GM18505 (cell line): Measurements from ENCODE around the gene F12.

Experiments used
- ATAC-seq: cut with Tn5 transposase; IDR thresholded peaks from one replicate; pipeline ENCODE4 v1.9.1; 2021; ENCODE audit not compliant: unreplicated experiment
- POLR2A ChIP-seq: IDR thresholded peaks from 4 replicates; pipeline ENCODE4 v1.6.1; 2011; ENCODE audit warnings: borderline replicate concordance; ENCODE audit not compliant: insufficient read depth, insufficient read length; ENCODE audit errors: extremely low read depth

Gene F12

GRCh38 chr5:177432143-177432838 lies 22.9 kb upstream of the F12 start:
- ATAC-seq, result no peak
- no peak for TF ChIP-seq POLR2A

DNA sequence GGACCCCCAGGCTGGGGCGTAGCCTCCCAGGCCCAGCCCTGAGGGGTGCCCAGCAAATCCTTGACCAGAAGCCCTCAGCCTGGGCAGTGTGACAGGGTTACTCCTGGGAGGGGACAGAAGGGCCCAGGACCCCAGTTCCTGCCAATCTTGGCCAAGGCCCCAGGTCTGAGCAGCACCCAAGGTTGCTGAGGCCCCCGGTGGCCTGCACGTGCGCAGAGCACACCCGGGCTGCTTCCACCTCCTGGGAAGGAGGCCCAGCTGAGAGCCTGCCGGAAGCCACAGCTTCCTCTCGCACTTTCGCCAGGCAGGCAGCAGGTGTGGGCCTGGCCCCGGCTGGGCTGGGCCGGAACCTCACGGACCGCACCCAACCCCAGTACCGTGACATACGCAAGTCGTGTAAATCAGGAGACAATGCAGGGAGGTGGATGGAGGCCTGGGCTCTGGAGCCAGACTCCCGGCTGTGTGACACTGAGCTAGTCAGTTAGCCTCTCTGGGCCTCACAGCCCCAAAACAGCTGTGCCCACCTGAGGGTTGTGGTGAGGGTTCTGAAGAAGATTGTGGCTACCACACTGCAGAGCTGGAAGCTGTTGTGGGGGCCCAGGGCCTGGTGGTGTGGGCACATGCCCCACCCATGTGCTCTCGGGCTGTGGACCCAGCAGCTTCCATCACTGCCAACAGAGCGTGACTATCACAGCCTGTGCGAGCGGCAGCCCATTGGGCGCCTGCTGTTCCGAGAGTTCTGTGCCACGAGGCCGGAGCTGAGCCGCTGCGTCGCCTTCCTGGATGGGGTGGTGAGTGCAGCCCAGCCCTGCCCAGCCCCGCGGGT lies 22.2 kb upstream of the F12 start:
- TF ChIP-seq POLR2A, result peak; percentile 58
- peak; percentile 37 for ATAC-seq

DNA sequence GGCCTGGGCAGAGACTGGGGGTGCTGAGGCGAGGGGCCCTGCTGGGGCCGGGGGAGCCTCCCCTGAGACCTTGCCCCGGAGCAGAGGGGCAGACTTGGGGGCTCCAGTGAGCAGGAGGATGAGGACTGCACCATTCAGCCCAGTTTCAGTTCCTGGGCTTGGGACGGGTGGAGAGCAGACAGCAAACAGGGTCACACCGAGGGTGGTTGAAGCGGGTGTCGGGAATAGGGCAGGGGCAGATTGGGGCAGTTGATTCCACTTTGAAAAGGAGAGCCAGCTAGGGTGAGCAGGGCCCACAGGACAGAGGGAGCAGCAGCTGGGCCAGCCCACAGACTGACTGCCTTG lies 21.6 kb upstream of the F12 start:
- no peak for ATAC-seq
- TF ChIP-seq POLR2A, result no peak

DNA sequence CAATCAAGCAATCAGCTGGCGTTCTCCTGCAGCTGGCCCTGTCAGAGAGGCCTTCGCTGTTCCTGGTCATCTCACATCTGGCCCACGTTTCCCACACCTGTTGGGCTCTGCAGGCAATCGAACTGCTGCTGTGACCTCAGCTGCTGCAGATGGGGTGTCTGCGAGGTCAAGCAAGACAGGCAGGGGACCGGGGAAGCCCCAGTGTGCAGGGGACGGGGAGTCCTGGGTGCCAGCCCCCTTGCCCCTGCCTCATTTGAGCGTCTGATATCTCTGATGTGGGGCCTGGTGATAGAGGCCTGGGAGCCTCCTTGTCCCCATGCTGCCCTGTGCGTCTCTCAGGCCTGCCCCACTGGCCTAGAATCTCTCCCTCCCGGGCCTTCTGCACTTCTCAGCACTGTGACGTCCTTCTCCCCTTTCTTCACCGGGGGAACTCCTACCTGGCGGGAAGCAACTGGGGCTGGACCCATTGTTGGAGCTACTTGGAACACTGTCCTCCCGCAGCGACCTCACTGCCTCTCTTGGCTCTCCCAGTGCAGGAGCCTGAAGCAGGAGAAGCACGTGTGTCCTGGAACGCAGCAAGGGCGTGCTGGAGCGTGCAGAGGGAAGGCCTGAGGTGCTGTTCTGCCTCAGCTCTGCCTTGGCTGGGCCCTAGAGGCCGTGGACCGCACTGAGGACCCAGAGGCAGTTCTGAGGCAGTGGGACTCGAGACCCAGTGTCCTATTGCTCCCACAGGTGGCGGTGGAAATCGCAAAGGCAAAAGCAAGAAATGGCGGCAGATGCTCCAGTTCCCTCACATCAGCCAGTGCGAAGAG lies 21.0 kb upstream of the F12 start:
- peak; percentile 18 for TF ChIP-seq POLR2A
- no peak for ATAC-seq

DNA sequence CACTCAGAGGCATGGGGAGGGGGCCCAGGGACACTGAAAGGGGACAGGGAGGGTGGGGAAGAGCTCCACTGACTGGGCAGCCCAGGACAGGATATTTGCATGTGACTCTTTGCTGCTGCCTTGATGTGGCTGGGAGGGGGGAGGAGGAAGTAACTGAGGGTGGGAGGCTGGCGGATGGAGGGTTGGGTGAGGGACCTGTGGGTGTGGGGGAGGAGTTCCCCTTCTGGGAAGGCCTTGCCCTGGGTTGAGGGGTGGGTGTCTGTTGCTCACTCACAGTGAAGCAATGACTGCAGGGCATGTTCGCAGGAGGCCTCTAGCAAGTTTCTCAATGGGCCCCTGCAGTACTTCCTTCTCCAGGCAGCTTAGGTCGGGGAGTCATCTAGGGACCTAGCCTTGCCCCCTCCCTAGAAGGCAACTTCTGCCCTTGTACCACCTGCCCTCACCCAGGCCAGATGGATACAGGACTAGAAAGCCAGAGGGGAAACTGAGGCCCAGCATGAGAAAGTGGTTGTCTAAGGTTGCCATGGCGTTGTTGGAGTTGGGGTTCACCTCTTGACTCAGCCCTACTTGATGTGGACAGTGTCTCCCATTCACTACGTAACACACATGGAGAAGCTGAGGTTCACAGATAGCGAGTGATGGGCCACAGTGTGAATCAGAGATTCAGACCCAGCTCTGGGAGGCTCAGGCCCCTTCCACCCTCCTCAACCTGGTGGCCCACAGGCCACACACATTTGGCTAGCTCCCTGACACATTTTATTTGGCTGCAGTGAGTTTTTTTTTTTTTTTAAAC lies 20.1 kb upstream of the F12 start:
- peak; percentile 38 for TF ChIP-seq POLR2A
- ATAC-seq, result no peak

- TF ChIP-seq POLR2A, result no peak
- no peak for ATAC-seq
These were observed 19.3 kb upstream of the F12 start for GRCh38 chr5:177428574-177429217.

DNA sequence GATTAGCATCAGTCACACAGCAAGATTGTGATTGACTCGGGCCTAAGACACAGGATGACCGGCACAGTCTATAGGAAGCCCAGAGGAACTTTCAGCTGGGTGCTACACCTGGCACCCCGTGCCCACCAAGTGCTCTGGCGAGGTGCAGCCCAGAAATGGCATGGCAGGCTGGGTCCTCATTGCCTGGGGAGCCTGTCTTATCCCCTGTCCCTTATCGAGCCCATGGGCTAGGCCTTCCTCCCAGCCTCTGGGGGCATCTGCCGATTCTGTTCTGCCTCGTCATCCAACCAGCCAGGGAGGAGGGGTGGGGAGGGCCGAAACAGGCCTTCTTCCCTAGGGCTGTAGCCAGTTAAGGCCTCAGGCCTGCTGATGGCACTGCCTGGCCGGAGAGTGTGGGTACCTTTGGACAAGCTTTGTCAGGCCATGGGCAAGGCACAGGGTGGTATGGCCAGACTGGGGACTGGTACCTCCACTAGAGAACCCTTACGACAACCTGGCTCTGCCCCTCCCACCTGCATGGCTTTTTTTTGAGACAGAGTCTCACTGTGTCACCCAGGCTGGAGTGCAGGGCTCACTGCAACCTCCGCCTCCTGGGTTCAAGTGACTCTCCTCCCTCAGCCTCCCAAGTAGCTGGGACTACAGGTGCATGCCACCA lies 18.7 kb upstream of the F12 start:
- TF ChIP-seq POLR2A, result peak; percentile 42
- no peak for ATAC-seq

- ATAC-seq, result no peak
- TF ChIP-seq POLR2A, result peak; percentile 3
These were observed 18.0 kb upstream of the F12 start for GRCh38 chr5:177427211-177427822.

DNA sequence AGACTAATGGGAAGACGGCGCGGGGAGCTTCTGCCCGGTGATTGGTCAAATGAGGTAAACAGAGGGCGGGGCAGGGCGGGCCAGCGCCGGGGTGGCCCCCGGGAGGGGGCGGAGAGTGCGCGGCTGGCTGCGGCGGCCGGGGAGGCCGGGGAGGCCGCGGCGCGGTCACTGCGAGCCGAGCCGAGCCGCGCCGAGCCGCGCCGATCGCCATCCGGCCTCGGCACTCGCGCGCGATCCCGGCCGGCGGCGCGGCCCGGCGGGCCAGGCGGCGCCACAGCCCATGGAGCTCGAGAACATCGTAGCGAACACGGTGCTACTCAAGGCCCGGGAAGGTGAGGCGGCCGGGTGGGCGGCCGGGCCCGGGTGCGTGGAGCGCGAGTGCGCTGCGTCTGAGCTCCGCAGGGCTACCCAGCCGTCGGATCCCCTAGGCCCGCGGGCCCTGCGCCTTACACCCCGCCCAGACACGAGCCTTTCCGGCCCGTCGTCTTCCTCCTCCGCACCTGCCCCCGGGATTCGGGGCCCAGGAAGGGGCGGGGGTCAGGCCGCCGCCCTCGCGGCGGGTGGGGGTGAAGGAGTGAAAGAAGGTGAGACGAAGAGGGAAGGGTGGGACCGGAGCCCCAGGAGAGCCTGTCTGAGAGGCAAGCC lies 17.3 kb upstream of the F12 start, which contains the start of gene GRK6:
Gene GRK6 (plus strand): TSS at position 111 of the 645 bp plus-strand sequence. CDS start 170 bp downstream, at position 281.
- ATAC-seq, result peak; percentile 13
- TF ChIP-seq POLR2A, result peak; percentile 69

DNA sequence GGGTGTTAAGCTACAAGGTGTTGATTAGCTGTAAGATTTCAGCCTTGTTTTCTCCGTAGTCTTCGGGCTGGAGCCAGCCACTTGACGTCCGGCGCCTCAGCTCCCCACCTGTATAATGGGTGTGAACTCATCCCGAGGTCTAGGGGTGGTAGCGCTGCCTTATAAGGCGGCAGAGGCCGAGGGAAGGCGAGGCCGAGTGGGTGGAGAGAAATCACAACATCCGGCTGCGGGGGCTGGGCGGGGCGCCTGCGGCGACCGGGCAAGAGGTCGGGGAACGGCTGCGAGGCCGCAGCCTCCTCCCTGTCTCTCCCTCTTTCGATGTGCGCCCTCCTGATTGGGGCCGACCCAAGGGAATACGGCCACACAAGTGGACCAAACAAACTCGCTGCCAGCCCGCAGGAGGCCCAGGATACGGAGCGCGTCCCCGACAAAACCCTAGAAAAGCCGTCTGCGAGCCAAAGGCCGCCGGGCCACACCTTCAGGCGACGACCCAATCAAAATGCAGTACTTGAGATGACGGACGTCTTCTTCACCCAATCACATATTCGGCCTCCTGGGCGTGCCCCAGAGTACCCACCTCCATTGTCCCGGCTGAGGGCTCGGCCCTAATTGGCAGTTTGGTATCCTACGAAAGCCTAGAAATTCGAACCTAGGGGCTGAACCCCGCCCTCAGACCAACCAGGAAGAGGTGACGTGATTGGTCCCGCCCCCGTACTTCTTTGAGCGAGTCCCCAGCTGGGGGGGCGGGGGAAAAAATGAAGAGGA lies 16.6 kb upstream of the F12 start:
- peak; percentile 68 for ATAC-seq
- peak; percentile 96 for TF ChIP-seq POLR2A
